ENCODE measurements around the gene CD79B. TPM values are rescaled to one million over a fixed set of nuclear protein-coding genes. Genes with fewer than 3 reads are reported as not detected.
"Not testable (repeated sequence)": the region's sequence is repeated elsewhere in the genome, so short reads cannot be mapped to it uniquely, and the experiment has no call there.

Gene CD79B
- total RNA-seq, 1 donor from 2014 or later: not detected

GRCh38 chr17:63881935-63882601 is 50.1 kb downstream of the CD79B start, which contains the start of gene GH2:
TSS of gene GH2 (minus strand) at chr17:63881944. CDS start at chr17:63881801, 143 bp downstream.
- peak; percentile 26 to 63 (median 63) for TF ChIP-seq CTCF (IDR thresholded peaks at IDR 0.05)
- Histone ChIP-seq H3K4me1 (no peaks in the 10 kb centered on the region), H3K27me3 (no peaks in the 10 kb centered on the region), H3K36me3 (no peaks in the 10 kb centered on the region), H3K4me3 (no peak within 1 kb of the TSS), H3K27ac (no peak within 1 kb of the TSS), H3K9me3 (no peaks in the 10 kb centered on the region)
- intact Hi-C loops (cut with DNase I): no loop called here
- no peak for DNase-seq (ENCODE audit: low spot score in 2 of 2)

- H3K4me1 ChIP-seq; H3K9me3 ChIP-seq; intact Hi-C loops (cut with DNase I); H3K27ac ChIP-seq; DNase-seq (ENCODE audit: low spot score in 2 of 2); H3K36me3 ChIP-seq; H3K4me3 ChIP-seq; H3K27me3 ChIP-seq: not testable (repeated sequence)
Measured at GRCh38 chr17:63881337-63881736, 50.8 kb downstream of the CD79B start.

- intact Hi-C loops (cut with DNase I): no loop called here
- Histone ChIP-seq H3K27me3 (no peaks in the 10 kb centered on the region), H3K4me1 (no peaks in the 10 kb centered on the region), H3K4me3 (no peak overlapping the region), H3K27ac (no peak overlapping the region), H3K9me3 (no peaks in the 10 kb centered on the region), H3K36me3 (no peaks in the 10 kb centered on the region)
- no peak for DNase-seq (ENCODE audit: low spot score in 2 of 2)
- no peak for TF ChIP-seq CTCF (IDR thresholded peaks at IDR 0.05)
Measured at GRCh38 chr17:63880706-63881105, 51.4 kb downstream of the CD79B start.

Other genes with a start within 250 kb of the CD79B start
- gene LIMD2, start 232.2 kb downstream of the CD79B start, total RNA-seq: 27.0 TPM
- 3.2 TPM for gene STRADA, start 190.5 kb downstream of the CD79B start, total RNA-seq
- gene CCDC47, start 158.7 kb downstream of the CD79B start, total RNA-seq: 76.2 TPM
- gene DDX42, start 158.2 kb downstream of the CD79B start, total RNA-seq: 37.5 TPM
- 83.7 TPM for gene PSMC5, start 104.9 kb downstream of the CD79B start, total RNA-seq
- gene FTSJ3, start 104.7 kb downstream of the CD79B start, total RNA-seq: 18.2 TPM
- 78.0 TPM for gene SMARCD2, start 89.6 kb downstream of the CD79B start, total RNA-seq
- not detected for gene CSH2, start 58.7 kb downstream of the CD79B start, total RNA-seq
- gene GH2, start 50.4 kb downstream of the CD79B start, total RNA-seq: not detected
- not detected for gene CSH1, start 35.8 kb downstream of the CD79B start, total RNA-seq
- not detected for gene CSHL1, start 21.1 kb downstream of the CD79B start, total RNA-seq
- not detected for gene GH1, start 13.5 kb downstream of the CD79B start, total RNA-seq
- 1.3 TPM for gene SCN4A, start 40.6 kb upstream of the CD79B start, total RNA-seq
- gene PRR29, start 66.0 kb upstream of the CD79B start, total RNA-seq: 1.5 TPM
- gene ICAM2, start 88.3 kb upstream of the CD79B start, total RNA-seq: 212 TPM
- 26.5 TPM for gene ERN1, start 197.8 kb upstream of the CD79B start, total RNA-seq

All from ascending aorta (tissue), 2 donors.